Smooth muscle cell (in vitro differentiated cells): ENCODE measurements around the gene FOXO6. TPM values are rescaled to one million over a fixed set of nuclear protein-coding genes. Genes with fewer than 3 reads are reported as not detected.
"Not testable (repeated sequence)": the region's sequence is repeated elsewhere in the genome, so short reads cannot be mapped to it uniquely, and the experiment has no call there.

Experiments
- DNase-seq: peaks from one replicate; lab custom pipeline; 2025; ENCODE audit not compliant: unreplicated experiment; lab: John Stamatoyannopoulos, UW
- H2AFZ ChIP-seq: fragments of 200-600 bp; sonication (generic); 2 replicates; pipeline ENCODE4 v1.6.0; 2016; ENCODE audit warnings: antibody characterized with exemption, low read depth, mild to moderate bottlenecking
- H3F3A ChIP-seq: fragments of 200-600 bp; sonication (generic); 2 replicates; pipeline ENCODE4 v1.6.0; 2017; ENCODE audit warnings: antibody characterized with exemption, low read depth
- H3K27ac ChIP-seq: fragments of 200-600 bp; sonication (generic); 2 replicates; pipeline ENCODE4 v1.5.1; 2016; ENCODE audit warnings: low read depth, mild to moderate bottlenecking
- H3K27me3 ChIP-seq: fragments of 200-600 bp; sonication (generic); 2 replicates; pipeline ENCODE4 v1.6.1; 2016; ENCODE audit warnings: low read depth, mild to moderate bottlenecking
- H3K36me3 ChIP-seq: fragments of 200-600 bp; sonication (generic); 2 replicates; pipeline ENCODE4 v1.5.1; 2016; ENCODE audit warnings: low read depth
- H3K4me1 ChIP-seq: fragments of 200-600 bp; sonication (generic); 2 replicates; pipeline ENCODE4 v1.5.1; 2016; ENCODE audit warnings: low read depth
- H3K4me2 ChIP-seq: fragments of 200-600 bp; sonication (generic); 2 replicates; pipeline ENCODE4 v1.6.0; 2016; ENCODE audit warnings: mild to moderate bottlenecking
- H3K4me3 ChIP-seq: fragments of 200-600 bp; sonication (generic); 2 replicates; pipeline ENCODE4 v1.5.1; 2016; ENCODE audit warnings: mild to moderate bottlenecking
- H3K79me2 ChIP-seq: fragments of 200-600 bp; sonication (generic); 2 replicates; pipeline ENCODE4 v1.6.0; 2016; ENCODE audit warnings: low read depth, mild to moderate bottlenecking
- H3K9ac ChIP-seq: fragments of 200-600 bp; sonication (generic); 2 replicates; pipeline ENCODE4 v1.6.0; 2016; ENCODE audit warnings: low read depth
- H3K9me3 ChIP-seq: fragments of 200-600 bp; sonication (generic); replicated peaks from 2 replicates; pipeline ENCODE4 v1.5.1; 2016; ENCODE audit warnings: low read depth
- H4K20me1 ChIP-seq: fragments of 200-600 bp; sonication (generic); 2 replicates; pipeline ENCODE4 v1.6.0; 2016; ENCODE audit warnings: low read depth
- WGBS: methylation state at CpG from one replicate; pipeline ENCODE4 v1.1.7; 2016; ENCODE audit warnings: low lambda C conversion rate; 5-methylcytosine and 5-hydroxymethylcytosine counted together
- polyA plus RNA-seq: library from polyadenylated mRNA; unstranded; fragments of >200 nt; fragmentation: Nextera tagmentation; extraction: Ambion mirVana; gene quantifications from 2 replicates; pipeline ENCODE4 v1.2.1, GENCODE V29; 2016
- total RNA-seq: library from RNA; depleted of rRNA; stranded (reverse); fragments of >200 nt; gene quantifications from 2 replicates; pipeline ENCODE4 v1.2.3, GENCODE V29; 2014
- TF ChIP-seq, protein P1 (sequence below): fragments of 200-600 bp; sonication (generic); IDR thresholded peaks from 2 replicates; pipeline ENCODE4 v1.5.1; 2017; ENCODE audit warnings: borderline replicate concordance, mild to moderate bottlenecking, antibody characterized with exemption; ENCODE audit not compliant: insufficient read depth, poor library complexity, severe bottlenecking

FOXO6 gene
- total and polyA plus RNA-seq, 2 experiments from 2014 or later: 0.85 to 1.7 TPM

DNA sequence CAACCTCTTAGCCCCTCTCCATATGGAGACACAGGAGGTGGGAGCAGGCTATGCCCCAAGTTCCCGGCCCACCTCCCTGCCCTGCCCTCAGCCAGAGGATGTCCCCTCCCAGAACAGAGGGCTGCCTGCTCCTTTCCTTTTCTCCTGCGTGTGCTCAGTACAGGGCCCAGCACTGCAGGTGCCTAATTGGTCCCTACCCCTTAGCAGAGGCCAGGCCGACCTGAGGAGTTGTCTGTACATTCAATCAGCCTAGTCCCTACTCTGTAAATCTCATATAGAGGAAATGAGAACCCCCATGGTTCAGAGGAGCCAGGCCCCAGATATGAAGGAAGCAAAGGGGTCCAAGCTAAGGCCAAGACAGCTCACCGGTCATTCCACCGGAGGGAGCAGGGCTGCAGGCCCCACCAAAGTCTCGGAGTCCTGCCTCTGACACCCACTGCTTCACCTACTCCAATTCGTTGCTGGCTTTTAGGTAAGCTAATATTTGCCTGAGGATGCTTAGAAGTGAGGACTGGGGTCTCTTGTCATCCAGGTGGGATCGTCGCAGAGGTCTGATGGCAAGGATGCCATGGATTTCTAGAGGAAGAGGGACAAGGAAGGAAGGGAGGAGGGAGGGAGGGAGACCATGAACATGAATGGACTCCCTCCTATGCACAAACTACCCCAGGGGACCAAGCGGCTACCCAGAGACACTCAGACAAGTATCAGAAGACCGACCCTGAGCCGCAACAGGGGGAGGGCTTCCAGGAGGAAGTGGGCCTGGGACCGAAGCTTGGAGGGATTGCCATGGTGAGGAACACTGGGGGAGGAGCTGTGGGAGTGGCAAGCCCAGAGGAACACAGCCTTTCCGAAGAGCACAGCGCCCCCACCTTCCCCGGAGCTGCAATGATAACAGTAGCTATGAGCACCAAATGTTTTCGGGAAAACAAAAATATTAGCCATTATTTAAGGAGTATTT, 30.4 kb upstream of the FOXO6 start:
- TF ChIP-seq, protein P1, sequence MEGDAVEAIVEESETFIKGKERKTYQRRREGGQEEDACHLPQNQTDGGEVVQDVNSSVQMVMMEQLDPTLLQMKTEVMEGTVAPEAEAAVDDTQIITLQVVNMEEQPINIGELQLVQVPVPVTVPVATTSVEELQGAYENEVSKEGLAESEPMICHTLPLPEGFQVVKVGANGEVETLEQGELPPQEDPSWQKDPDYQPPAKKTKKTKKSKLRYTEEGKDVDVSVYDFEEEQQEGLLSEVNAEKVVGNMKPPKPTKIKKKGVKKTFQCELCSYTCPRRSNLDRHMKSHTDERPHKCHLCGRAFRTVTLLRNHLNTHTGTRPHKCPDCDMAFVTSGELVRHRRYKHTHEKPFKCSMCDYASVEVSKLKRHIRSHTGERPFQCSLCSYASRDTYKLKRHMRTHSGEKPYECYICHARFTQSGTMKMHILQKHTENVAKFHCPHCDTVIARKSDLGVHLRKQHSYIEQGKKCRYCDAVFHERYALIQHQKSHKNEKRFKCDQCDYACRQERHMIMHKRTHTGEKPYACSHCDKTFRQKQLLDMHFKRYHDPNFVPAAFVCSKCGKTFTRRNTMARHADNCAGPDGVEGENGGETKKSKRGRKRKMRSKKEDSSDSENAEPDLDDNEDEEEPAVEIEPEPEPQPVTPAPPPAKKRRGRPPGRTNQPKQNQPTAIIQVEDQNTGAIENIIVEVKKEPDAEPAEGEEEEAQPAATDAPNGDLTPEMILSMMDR: no peak
- Histone ChIP-seq H3K36me3 (no peaks in the 10 kb centered on the region), H3K27ac (no peak overlapping the region), H3K27me3 (no peaks in the 10 kb centered on the region), H3K9ac (no peak overlapping the region), H3K4me1 (peaks cover 14% of the 10 kb centered on the region), H3K4me2 (no peak overlapping the region), H3K79me2 (no peaks in the 10 kb centered on the region), H3K4me3 (no peak overlapping the region), H4K20me1 (no peaks in the 10 kb centered on the region), H3F3A (peaks cover 3% of the 10 kb centered on the region), H2AFZ (no peak overlapping the region), H3K9me3 (no peaks in the 10 kb centered on the region)
- no peak for DNase-seq
- WGBS: 54% methylated on average over 17 of the region's 17 CpGs

DNA sequence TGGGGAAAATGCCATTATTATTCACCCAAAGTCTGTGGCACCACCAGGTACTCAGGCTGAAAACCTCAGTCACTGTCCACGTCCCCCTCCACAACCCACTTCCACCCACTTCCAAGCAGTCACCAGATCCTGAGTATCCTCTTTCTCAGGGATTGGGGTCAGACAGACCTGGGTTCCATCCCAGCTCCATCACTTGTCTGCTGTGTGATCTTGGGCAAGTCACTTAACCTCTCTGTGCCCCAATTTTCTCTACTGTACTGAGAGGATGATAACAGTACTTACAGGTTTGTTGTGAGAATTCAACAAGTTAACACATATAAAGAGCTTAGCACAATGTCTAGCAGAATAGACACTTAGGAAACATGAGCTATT, 29.7 kb upstream of the FOXO6 start:
- no peak overlapping the region for H3K4me2 ChIP-seq
- H3K4me3 ChIP-seq: no peak overlapping the region
- H3K36me3 ChIP-seq: no peaks in the 10 kb centered on the region
- DNase-seq: no peak
- H3K27ac ChIP-seq: no peak overlapping the region
- no peaks in the 10 kb centered on the region for H3K9me3 ChIP-seq
- H3K79me2 ChIP-seq: no peaks in the 10 kb centered on the region
- H3K4me1 ChIP-seq: peaks cover 14% of the 10 kb centered on the region
- WGBS: 41% methylated on average over 1 of the region's 1 CpG
- H2AFZ ChIP-seq: no peak overlapping the region
- H3K27me3 ChIP-seq: no peaks in the 10 kb centered on the region
- peaks cover 3% of the 10 kb centered on the region for H3F3A ChIP-seq
- no peaks in the 10 kb centered on the region for H4K20me1 ChIP-seq
- TF ChIP-seq, protein P1: no peak
- H3K9ac ChIP-seq: no peak overlapping the region

DNA sequence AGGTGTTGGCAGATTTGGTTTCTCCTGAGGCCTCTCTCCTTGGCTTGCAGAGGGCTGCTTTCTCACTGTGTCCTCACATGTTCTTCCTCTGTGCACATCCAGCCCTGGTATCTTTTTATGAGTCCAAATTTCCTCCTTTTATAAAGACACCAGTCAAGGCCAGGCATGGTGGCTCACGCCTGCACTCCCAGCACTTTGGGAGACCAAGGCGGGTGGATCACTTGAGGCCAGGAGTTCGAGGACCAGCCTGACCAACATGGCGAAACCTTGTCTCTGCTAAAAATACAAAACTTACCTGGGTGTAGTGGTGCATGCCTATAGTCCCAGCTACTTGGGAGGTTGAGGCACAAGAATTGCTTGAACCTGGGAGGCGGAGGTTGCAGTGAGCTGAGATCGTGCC, 29.1 kb upstream of the FOXO6 start:
- WGBS: 97% methylated on average over 6 of the region's 6 CpGs
- not testable (repeated sequence) for DNase-seq, H3F3A ChIP-seq, H3K9ac ChIP-seq, H3K9me3 ChIP-seq, H3K27me3 ChIP-seq, H4K20me1 ChIP-seq, H3K27ac ChIP-seq, H3K79me2 ChIP-seq, H3K36me3 ChIP-seq, H3K4me2 ChIP-seq, H2AFZ ChIP-seq, H3K4me3 ChIP-seq
- peaks cover 14% of the 10 kb centered on the region for H3K4me1 ChIP-seq

DNA sequence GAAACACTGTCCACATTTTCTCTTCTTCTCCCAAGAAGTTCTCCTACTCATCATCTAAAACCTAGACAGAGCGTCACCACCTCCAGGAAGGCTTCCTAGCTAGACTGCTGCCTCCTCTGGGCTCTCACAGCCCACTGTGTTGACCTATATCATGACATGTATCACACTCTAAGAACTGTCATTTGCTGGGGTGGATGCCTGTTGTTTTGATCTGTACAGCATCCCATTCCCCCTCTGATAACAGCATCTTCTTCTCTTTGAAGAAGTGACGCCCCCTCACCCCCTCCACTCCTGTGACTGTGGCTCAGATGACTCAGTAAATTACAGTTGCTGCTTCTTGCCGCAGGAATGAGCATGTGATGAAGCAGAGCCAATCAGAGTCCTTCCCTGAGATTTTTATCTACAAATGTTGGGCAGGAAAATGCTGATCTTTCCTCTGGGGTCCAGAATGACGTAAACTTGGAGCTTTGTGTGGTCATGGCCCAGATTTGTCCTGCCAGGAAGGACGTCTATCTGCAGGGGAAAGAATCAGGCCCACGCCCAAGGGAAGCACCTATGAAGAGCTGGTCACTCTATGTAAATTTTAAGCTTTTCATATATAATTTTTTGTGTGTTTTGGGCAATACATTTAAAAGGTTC, 28.0 kb upstream of the FOXO6 start:
- H3K79me2 ChIP-seq: no peaks in the 10 kb centered on the region
- H3K27me3 ChIP-seq: no peaks in the 10 kb centered on the region
- peaks cover 3% of the 10 kb centered on the region for H3F3A ChIP-seq
- no peaks in the 10 kb centered on the region for H3K36me3 ChIP-seq
- H3K9ac ChIP-seq: no peak overlapping the region
- H3K4me2 ChIP-seq: no peak overlapping the region
- TF ChIP-seq, protein P1: no peak
- WGBS: 43% methylated on average over 6 of the region's 6 CpGs
- no peaks in the 10 kb centered on the region for H4K20me1 ChIP-seq
- no peak overlapping the region for H2AFZ ChIP-seq
- no peaks in the 10 kb centered on the region for H3K9me3 ChIP-seq
- no peak for DNase-seq
- peaks cover 14% of the 10 kb centered on the region for H3K4me1 ChIP-seq
- no peak overlapping the region for H3K4me3 ChIP-seq
- H3K27ac ChIP-seq: no peak overlapping the region
